Forelimb muscle (tissue), 1 donor: ENCODE measurements around the gene COX11. TPM values are rescaled to one million over a fixed set of nuclear protein-coding genes. Genes with fewer than 3 reads are reported as not detected.

Experiments
- polyA plus RNA-seq: library from polyadenylated mRNA; unstranded; fragments of 120-200 nt; gene quantifications from one replicate; pipeline ENCODE4 v1.2.1, GENCODE V29; 2013; ENCODE audit not compliant: insufficient read length

Gene COX11
- polyA plus RNA-seq, 1 donor, result 39.1 TPM

Other genes with a start within 250 kb of the COX11 start
- 5.7 TPM for gene TOM1L1, start 67.8 kb downstream of the COX11 start, polyA plus RNA-seq
- gene STXBP4, start 111 bp upstream of the COX11 start, polyA plus RNA-seq, result 3.5 TPM